Mucosa of gallbladder (tissue), 1 donor: Measurements from ENCODE around the gene THBD. TPM values are rescaled to one million over a fixed set of nuclear protein-coding genes. Genes with fewer than 3 reads are reported as not detected.

Source experiments
- DNase-seq: peaks from one replicate; pipeline ENCODE4 v3.0.0-alpha.2; 2020; ENCODE audit warnings: low spot score
- total RNA-seq: library from RNA; stranded (reverse); gene quantifications from one replicate; pipeline ENCODE4 v1.2.1, GENCODE V29; 2021
- donor health status: DM: no; HTN: no; CAD: no.

The THBD gene
- total RNA-seq, 1 donor from 2014 or later: 11.6 TPM

DNA sequence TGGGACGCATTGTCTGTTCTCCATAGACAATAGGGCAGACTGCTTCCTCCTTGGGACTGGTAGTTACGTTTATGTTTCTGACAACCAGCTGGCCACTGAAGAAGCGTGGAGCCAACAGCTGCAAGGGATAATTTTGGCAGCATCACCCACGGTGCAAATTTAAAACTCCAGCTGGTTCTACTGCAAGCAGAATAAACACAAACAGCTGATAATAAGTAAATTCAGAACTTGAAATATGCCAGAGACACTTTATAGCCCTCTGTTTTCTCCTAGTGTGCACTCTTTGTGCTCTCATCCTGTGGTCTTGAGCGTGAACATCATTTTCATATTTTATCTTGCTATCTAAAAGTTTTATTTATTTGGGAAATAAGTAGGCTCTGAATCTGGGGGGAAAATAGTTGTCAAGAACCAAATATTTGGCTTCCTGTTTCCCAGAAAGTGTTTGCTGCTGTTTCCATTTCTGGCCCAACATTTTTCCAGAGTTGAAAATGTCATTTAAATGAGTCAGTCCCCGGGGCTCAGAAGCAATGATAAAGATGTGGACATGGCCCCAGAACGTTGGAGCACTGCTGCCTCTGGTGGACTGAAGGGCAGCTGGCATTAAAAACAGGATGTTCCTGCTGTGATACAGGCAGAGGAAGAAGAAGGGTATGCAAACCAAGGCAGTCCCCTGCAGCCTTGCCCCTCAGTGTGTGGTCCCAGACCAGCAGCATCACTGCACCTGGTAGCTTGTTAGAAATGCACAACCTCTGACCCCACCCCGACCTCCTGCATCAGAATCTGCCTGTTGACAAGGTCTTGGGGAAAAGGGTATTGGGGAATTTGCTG, 12.5 kb upstream of the THBD start:
- DNase-seq: peak; percentile 68

DNA sequence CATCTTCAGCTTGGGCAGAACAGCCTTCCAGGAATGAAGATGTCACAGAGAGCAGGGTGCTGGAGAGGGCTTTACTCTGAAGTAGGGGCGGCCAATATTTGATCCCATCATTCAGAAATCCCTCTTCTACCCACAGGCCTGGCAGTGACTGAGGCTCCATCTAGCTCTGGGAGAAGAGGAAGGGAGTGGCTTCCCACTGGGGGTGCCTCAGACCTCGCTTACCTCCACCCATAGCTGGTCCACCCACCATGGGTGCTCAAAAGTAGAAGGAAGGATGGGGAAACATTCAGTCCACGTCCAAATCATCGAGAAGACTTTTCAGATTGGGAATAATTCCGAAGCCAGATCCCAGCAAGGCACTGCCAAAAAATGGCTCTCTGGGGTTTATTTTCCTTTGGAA, 11.8 kb upstream of the THBD start:
- DNase-seq: no peak

DNA sequence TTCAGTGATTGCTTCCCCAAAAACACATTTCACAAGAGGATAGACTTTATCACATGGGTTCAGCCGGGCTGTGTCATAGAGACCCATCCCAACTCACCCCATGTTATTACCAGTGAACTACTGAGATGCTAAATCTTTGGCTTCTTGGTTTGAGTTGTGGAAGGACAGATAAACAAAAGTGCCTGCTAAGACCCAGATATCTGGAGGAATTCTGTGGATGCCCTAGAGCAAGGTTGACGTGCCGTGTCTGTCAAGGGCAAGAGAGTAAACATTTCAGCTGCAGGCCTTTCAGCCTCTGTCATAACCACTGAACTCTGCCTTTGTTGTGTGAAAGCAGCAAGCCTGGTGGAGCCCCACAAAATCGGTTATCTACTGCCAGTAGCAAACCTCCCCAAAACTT, 11.2 kb upstream of the THBD start:
- DNase-seq: no peak

DNA sequence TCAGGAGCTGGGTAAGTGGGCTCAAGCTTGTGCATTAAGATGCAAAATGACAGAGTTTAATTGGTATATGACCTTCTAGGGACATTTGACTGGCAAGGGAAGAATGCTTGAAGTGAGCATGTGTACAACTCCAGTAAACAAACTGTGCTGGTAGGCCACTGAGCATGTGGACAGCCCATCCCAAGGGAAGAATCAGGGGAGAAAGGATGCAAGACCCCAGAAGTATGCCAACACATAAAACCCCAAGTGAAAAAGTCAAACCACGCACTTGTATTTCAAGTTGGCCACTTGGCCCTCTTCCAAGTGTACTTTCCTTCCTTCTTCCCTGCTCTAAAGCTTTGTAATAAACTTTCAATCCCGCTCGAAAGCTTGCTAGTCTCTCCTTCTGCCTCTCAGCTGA, 10.4 kb upstream of the THBD start:
- no peak for DNase-seq

DNA sequence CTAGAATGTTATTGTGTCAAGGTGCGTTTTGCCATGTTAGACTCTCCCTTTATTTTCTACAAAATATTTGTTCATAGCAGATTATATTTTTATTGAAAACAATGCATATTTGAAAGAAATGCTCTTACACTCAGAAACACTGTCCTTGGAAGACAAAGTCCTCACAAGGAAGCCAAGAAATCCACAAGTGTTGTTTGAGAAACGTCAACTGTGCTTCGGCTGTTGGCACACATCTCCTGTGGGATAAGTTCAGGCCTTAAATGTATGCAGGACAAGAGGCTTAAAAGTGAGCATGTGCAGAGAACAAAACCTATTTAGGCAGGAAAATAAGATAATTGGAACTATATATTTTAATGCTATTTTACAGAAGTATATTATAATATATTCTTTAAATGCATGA, 9.5 kb upstream of the THBD start:
- DNase-seq: no peak

DNA sequence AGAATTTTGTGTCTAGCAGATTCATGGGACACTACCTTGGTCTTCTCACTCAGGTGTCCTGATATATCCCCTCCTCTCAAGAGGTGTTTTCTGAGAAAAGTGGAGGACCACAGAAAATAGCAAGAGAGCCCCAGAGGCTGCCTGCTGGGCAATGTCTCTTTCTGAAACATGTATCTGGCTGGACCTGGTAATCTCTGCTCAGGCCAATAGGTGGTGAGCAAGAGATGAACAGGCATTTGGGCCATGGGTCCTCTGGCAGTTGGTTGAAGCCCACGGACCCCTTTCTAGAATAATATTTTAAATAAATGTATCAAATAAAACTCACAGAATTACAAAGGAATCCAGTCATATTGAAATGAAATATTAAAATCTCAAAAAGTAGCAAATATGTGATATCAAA, 8.8 kb upstream of the THBD start:
- DNase-seq: no peak

DNA sequence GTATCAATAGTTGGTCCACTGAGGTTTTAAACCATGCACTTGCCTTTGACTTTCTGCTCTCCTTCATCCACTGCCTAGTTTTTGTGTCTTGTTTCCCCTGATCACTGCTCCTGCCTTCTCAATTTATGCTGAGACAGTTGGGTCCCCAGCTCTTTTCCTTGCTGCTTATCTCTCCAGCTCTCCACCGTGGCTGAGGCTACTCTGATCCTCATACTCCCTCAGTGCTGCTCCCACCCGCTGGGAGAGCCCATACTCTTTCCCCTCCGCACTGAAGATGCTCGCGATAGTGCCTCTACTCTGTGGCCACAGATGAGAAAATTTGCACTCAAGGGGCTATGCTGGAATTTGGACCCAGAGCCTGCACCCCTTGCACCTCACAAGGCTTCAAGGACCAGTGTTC, 3.4 kb upstream of the THBD start:
- DNase-seq: no peak

DNA sequence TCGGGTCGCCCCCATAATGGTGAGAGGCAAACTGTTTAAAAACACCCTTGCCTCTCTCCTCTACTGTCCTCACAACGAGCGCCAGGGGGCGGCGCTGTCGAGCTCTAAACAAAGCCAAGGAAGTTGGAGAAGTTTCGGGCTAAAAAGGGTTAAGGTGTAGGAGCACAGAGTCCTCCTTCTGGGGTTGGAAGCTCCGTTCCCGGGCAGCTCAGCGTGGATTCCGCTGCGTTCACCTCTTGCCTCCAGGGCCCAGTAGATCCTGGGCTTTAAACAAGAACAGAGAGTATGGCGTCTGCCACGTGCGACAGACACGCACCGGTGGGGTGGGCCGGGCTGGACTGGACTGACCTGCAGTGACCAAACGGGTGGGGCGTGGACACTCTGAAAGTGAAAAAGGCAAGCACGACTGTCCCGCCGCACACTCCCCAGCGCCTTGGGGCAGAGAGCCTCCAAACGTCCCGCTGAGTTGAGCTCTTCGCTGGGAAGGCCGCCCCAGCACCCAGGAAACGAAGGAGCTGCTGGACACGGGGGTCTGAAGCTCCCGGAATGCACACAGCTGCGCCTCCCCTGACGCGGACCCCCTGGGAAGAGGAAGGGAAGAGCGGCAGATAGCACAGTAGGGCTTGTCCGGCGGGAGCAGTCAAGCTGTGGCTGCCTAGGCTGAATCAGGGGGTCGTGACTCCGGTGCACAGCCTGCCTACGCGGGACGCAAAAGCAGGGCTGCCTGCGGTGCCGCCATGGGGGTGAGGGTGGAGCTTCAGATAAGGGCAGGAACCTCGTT, 1.6 kb upstream of the THBD start:
- peak; percentile 70 for DNase-seq

DNA sequence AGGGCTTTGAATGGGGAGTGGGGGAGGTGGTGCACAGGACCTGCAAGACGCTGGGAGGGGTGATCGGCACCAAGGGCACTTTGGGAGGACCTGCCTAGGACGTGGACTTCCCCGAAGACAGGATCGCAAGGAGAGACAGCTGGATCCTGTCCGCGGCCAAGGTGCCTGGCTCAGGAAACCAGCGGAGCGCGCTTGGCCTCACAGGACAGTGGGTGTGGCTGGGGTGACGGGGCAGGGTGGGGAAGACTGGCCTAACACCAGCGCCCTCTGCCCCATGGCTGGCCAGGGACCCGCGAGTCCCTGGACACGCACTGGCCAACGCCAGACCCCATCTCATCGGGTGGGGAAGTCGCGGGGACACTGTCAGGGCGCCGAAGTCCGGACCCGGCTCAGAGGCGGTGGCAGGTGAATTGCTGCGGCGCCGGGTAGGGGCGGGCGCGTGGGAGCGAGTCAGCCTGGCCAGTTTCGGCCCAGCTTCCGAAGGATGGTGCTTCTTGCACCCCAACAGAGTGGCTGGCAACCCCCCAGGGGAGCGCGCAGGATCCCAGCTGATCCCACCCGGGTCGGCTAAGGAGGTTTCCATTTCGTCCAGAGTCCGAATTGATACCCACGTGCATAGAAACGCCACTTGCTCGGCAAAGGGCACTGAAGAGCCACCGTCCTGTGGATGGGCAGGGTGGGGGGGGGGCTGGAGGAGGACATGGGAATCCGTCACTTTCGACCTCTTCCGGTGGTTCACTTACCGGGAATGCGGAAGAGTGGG, 785 bp upstream of the THBD start:
- no peak for DNase-seq

DNA sequence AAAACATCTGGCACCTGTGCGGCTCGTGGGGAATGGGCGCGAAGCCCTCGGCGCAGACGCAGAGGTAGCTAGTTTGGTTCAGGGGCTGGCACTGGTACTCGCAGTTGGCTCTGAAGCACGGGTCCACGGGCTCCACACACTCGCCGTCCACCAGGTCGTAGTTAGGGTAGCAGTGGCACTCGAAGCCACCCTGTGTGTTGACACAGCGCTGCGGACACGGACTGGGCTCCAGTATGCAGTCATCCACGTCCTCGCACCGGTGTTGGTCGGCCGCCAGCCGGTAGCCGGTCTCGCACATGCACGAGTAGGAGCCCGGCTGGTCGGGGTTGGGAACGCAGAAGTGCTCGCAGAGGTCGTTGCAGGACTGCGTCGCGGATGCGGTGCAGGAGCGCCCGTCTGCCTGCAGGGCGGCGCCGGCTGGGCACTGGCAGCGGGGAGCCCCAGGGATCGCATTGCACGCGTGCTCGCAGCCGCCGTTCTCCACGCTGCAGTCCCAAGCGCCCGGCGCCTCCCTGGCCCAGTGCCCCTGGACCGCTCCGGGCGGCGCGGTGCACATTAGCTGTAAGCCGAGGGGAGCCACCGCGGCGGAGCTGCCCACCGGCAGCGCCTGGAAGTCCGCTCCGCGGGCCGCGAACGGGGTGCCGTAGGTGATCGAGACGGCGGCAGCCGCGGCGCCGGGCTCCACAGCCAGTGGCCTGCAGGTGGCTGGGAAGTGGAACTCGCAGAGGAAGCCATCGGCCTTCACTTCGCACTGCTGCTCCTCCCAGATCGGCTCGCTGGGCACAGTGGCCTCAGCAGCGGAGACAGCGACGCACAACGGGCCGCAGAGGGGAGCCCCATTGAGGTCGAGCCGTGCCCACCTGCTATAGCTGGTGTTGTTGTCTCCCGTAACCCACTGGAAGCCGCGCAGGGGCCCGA, 930 bp downstream of the THBD start:
- peak; percentile 51 for DNase-seq

DNA sequence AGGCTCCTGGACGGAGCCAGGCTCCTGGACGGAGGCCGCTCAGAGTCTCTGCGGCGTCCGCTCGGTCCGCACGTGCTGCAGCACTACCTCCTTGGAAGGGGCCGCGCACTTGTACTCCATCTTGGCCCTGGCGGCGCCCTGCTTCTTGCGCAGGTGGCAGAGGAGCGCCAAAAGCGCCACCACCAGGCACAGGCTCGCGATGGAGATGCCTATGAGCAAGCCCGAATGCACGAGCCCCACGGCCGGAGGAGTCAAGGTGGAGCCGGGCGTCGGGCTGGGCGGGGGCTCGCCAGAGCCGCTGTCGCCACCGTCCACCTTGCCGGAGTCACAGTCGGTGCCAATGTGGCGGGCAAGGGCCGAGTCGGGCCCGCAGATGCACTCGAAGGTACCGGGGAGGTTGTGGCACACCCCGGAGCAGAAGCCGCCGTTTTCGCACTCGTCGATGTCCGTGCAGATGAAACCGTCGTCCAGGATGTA, 1.7 kb downstream of the THBD start:
- DNase-seq: peak; percentile 23

DNA sequence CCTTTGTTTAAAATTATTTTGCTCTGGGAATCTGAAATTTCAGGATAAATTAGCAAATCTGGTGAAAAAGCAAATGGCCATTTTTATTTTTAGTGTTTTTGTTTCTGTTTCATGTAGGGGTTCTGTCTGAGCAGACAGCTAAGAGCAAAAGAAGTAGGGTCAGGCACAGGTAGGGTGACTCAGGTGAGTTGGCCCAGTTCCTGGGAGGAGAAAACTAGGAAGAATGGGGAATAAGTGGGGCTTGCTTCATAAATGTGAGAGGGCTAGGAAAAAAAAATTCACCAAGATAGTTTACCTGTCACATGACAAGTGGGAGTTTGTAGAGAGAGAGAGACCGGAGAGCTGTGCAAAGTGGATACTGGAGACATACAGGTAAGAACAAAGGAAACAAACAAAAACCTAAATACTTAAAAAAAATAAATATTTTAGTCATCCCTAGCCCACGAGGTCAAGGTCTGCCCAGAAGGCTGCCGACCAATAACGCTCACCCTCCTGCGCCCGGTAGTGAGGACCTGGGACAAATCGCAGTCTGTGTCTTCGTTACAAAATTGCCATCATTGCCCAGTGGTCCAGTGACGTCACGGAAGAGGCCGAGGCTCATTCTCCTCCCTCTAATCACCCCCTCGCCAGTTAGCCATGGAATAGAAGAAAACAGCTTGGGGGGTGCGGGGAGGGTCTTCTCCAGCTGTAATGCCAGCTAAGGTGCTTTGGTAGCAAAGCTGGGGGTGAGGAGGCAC, 2.3 kb downstream of the THBD start:
- no peak for DNase-seq

DNA sequence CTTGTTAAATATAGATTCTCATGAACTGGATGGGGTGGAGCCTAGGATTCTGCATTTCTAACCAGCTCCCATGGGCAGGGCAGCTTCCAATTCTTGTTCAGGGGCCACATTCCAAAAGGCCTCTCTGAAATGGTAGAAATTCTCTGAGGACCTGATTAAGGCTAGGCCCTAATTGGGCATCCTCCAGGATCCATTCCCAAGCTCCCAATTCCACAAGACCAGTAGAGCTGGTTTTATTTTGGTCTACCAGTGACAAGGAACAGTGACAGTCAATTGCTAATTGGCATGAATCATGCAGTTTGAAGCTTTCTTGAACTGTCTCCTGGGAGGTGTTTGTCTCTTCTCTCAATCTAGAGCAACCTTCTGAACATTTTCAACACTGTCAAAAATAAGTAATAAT, 3.0 kb downstream of the THBD start:
- DNase-seq: no peak

DNA sequence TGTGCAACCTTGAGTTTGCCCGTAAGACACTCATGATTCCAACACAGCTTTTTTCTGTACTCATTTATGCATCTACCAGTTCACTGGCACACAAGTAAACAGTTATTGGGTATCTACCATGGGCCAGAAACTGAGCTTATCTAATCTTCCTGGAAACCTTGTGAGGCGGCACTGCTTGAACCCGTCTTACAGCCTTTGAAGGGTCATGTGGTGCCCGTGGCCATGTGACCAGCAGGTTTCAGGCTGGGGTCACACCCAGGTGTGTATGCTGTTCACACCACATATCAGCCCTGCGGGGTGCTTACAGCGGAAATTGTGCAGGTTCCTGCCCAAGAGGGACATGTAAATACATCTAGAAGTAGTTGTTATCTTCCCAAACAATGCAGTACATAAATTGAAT, 6.1 kb downstream of the THBD start:
- DNase-seq: peak; percentile 40

DNA sequence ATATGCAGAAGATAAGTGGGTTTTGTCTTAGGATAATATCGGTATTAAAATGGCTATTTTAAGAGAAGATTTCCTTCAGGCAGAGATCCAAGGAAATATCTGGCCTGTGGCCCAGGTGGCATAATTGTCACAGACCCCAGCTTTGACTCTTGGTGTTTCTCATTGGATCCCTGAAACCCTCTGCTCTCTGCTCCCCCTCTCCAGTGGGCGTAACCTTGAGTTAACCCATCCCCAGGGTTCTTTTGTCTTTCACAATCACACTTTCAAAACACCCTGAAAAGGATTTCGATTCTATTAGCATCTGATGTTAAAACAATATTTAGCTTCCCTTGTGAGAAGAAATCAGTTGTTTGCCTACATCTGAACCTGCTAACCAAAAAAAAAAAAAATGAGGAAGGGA, 7.2 kb downstream of the THBD start:
- no peak for DNase-seq

DNA sequence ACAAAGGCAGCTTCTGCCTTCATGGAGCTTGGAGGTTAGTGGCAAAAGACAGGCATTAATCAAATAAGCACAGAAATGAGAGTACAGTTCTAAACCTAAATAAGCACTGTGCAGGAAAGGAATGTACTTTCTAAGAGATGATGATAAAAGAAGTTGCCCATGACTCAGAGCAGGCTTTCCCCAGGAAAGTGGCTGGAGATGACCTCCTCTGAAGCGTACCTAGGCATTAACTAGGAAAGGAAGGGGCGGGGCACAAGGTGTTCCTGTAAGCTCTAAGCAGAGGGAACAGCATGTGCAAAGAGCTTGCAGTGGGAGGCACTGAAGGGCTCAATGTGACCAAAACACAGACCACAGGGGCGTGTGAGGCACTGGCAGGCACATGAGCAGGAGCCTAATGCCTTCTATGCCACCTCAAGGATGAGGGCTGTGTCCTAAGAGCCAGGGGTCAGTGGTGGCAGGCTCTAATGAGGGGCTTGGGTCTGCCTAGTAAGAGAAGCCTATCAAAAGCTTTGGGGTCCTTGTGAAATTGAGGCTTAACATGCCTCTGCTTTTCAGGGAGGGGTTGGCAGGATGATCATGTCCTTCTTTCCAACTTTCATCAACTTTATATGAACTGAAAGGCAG, 9.5 kb downstream of the THBD start:
- DNase-seq: no peak

DNA sequence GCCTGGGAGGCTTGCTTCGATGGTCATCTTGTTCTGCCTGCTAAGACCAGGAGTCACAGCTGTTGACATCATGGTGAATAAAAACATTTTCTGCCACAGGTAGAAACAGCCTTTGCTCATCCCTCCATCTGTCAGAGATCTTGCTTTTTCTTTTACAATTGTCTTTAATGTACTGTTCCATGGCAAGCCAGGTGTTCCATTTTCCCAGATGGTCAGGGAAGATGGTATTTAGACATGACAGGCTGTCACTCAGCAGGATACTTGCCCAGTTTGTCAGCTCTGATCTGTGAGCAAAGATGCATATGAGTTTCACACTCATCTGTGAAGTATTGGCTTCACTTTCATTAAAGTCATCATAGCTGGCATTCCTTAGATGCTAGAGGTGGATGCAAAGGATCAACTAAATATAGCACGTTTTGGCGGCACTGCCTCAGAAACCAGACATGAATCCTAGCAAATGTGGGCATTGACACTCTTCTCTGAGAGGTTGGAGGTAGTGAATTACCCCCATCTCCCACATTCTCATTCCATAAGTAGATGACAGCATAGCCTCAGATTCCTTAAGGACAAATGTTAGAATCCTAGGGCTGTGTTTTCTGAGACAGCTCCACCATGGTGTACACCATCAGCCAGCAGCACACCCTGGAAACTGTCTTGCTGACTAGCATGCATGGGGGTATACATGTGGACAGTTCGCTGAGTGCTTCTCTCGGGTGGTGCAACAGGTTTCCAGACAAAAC, 10.2 kb downstream of the THBD start:
- no peak for DNase-seq

DNA sequence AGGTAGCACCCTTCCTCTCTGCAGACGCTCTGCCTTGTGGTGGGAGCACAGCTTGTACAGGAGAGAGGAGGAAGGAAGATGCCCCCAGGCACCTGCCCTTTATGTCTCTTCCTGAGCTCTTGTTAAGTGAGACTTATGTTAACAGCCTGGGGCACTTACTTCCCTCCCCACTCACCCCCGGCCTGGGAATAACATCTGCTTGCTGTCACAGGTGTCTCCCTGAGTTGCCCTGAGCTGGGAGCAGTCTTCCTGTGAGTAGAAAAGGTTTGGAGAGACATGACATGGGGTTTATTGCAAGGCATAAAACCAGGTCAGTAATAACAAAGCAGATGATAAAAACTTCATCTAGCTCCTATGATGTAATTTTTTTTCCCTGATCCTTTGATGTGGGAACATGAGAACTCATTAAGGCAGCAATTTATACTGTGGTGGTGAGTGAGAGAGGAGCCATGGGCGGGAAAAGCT, 12.4 kb downstream of the THBD start:
- DNase-seq: no peak

DNA sequence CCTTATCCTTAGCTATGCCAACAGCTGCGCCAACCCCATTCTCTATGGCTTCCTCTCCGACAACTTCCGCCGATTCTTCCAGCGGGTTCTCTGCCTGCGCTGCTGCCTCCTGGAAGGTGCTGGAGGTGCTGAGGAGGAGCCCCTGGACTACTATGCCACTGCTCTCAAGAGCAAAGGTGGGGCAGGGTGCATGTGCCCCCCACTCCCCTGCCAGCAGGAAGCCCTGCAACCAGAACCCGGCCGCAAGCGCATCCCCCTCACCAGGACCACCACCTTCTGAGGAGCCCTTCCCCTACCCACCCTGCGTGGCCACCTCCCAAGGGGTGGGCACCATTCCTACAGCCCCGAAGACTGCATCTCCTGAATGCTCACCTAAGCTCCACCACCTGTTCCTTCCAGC, 13.1 kb downstream of the THBD start:
- no peak for DNase-seq
